Measurements from ENCODE around the gene FOXL3.

FOXL3 gene

GRCh38 chr7:247181-247580 is 42.8 kb upstream of the FOXL3 start:
- no peaks in the 10 kb centered on the region for H3K9me3 ChIP-seq (ENCODE audit: insufficient read depth, low read length, severe bottlenecking)
- no peaks in the 10 kb centered on the region for H3K4me1 ChIP-seq (ENCODE audit: insufficient read depth, low read length)
- no peak for TF ChIP-seq EZH2 (IDR thresholded peaks at IDR 0.05; ENCODE audit: borderline replicate concordance, low read depth, low read length, severe bottlenecking)
- TF ChIP-seq, protein P1, sequence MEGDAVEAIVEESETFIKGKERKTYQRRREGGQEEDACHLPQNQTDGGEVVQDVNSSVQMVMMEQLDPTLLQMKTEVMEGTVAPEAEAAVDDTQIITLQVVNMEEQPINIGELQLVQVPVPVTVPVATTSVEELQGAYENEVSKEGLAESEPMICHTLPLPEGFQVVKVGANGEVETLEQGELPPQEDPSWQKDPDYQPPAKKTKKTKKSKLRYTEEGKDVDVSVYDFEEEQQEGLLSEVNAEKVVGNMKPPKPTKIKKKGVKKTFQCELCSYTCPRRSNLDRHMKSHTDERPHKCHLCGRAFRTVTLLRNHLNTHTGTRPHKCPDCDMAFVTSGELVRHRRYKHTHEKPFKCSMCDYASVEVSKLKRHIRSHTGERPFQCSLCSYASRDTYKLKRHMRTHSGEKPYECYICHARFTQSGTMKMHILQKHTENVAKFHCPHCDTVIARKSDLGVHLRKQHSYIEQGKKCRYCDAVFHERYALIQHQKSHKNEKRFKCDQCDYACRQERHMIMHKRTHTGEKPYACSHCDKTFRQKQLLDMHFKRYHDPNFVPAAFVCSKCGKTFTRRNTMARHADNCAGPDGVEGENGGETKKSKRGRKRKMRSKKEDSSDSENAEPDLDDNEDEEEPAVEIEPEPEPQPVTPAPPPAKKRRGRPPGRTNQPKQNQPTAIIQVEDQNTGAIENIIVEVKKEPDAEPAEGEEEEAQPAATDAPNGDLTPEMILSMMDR (IDR thresholded peaks at IDR 0.05; ENCODE audit: borderline replicate concordance, extremely low read depth, low read length, poor library complexity, severe bottlenecking): no peak
- H3K4me2 ChIP-seq (ENCODE audit: insufficient read depth, low read length): no peak overlapping the region
- no peaks in the 10 kb centered on the region for H3K27me3 ChIP-seq (ENCODE audit: insufficient read depth, low read length, poor library complexity)
- no peak overlapping the region for H2AFZ ChIP-seq (ENCODE audit: low read depth, low read length)
- H4K20me1 ChIP-seq (ENCODE audit: insufficient read depth, low read length): no peaks in the 10 kb centered on the region; the same call in 1 of the 2 replicates
- H3K4me3 ChIP-seq (ENCODE audit: low read depth in 1 of 2, low read length in 2 of 2): no peak overlapping the region
- no peak overlapping the region for H3K9ac ChIP-seq (ENCODE audit: low read depth, low read length)
- DNase-seq: no peak
- no peak overlapping the region for H3K27ac ChIP-seq (ENCODE audit: low read length)
- no peak for ATAC-seq (ENCODE audit: insufficient read depth, low read depth)
- H3K79me2 ChIP-seq (ENCODE audit: insufficient read depth, low read length): no peaks in the 10 kb centered on the region
- no peaks in the 10 kb centered on the region for H3K36me3 ChIP-seq (ENCODE audit: insufficient read depth, low read length)

DNA sequence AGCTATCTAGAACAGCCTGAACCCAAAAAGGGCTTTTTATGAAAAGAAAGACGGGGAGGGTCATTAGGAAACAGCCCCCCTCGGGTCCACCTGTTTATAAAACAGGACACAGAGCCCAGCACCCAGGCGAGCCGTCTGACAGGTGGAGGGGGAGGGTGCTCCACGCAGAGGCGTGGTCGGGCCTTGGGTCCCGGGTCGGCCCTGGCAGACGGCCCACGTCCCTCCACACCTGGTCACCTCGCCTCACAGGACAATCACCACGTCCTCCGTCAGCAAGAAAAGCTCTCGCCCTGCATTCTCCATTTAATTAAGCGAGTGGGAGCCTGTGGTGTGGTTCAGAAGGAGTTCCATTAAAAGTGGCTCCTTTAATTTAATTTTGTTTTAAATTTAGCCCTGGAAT is 42.3 kb upstream of the FOXL3 start:
- H3K79me2 ChIP-seq (ENCODE audit: insufficient read depth, low read length): no peaks in the 10 kb centered on the region
- peaks cover 2% of the 10 kb centered on the region; the same call in 1 of the 2 replicates for H4K20me1 ChIP-seq (ENCODE audit: insufficient read depth, low read length)
- no peak for ATAC-seq (ENCODE audit: insufficient read depth, low read depth)
- H3K4me2 ChIP-seq (ENCODE audit: insufficient read depth, low read length): no peak overlapping the region
- H3K9ac ChIP-seq (ENCODE audit: low read depth, low read length): no peak overlapping the region
- TF ChIP-seq EZH2 (IDR thresholded peaks at IDR 0.05; ENCODE audit: borderline replicate concordance, low read depth, low read length, severe bottlenecking): no peak
- TF ChIP-seq, protein P1 (IDR thresholded peaks at IDR 0.05; ENCODE audit: borderline replicate concordance, extremely low read depth, low read length, poor library complexity, severe bottlenecking): no peak
- H2AFZ ChIP-seq (ENCODE audit: low read depth, low read length): no peak overlapping the region
- H3K27me3 ChIP-seq (ENCODE audit: insufficient read depth, low read length, poor library complexity): no peaks in the 10 kb centered on the region
- DNase-seq: no peak
- no peaks in the 10 kb centered on the region for H3K9me3 ChIP-seq (ENCODE audit: insufficient read depth, low read length, severe bottlenecking)
- H3K27ac ChIP-seq (ENCODE audit: low read length): no peak overlapping the region
- no peaks in the 10 kb centered on the region for H3K36me3 ChIP-seq (ENCODE audit: insufficient read depth, low read length)
- no peaks in the 10 kb centered on the region for H3K4me1 ChIP-seq (ENCODE audit: insufficient read depth, low read length)
- no peak overlapping the region for H3K4me3 ChIP-seq (ENCODE audit: low read depth in 1 of 2, low read length in 2 of 2)

GRCh38 chr7:248732-249435 is 41.1 kb upstream of the FOXL3 start:
- TF ChIP-seq, protein P1 (IDR thresholded peaks at IDR 0.05; ENCODE audit: borderline replicate concordance, extremely low read depth, low read length, poor library complexity, severe bottlenecking): no peak
- no peak for TF ChIP-seq EZH2 (IDR thresholded peaks at IDR 0.05; ENCODE audit: borderline replicate concordance, low read depth, low read length, severe bottlenecking)
- no peaks in the 10 kb centered on the region for H3K9me3 ChIP-seq (ENCODE audit: insufficient read depth, low read length, severe bottlenecking)
- H3K36me3 ChIP-seq (ENCODE audit: insufficient read depth, low read length): no peaks in the 10 kb centered on the region
- no peak for ATAC-seq (ENCODE audit: insufficient read depth, low read depth)
- H3K9ac ChIP-seq (ENCODE audit: low read depth, low read length): no peak overlapping the region
- H3K27me3 ChIP-seq (ENCODE audit: insufficient read depth, low read length, poor library complexity): no peaks in the 10 kb centered on the region
- no peak overlapping the region for H3K4me3 ChIP-seq (ENCODE audit: low read depth in 1 of 2, low read length in 2 of 2)
- DNase-seq: no peak
- H3K79me2 ChIP-seq (ENCODE audit: insufficient read depth, low read length): no peaks in the 10 kb centered on the region
- H4K20me1 ChIP-seq (ENCODE audit: insufficient read depth, low read length): 0 out of 2 replicates have a peak, but pooled peaks cover 2% of the 10 kb centered on the region
- no peaks in the 10 kb centered on the region for H3K4me1 ChIP-seq (ENCODE audit: insufficient read depth, low read length)
- no peak overlapping the region for H2AFZ ChIP-seq (ENCODE audit: low read depth, low read length)
- H3K4me2 ChIP-seq (ENCODE audit: insufficient read depth, low read length): no peak overlapping the region
- H3K27ac ChIP-seq (ENCODE audit: low read length): no peak overlapping the region
